ENCODE measurements around the gene C1orf159. TPM values are rescaled to one million over a fixed set of nuclear protein-coding genes. Genes with fewer than 3 reads are reported as not detected.
"Not testable (repeated sequence)": the region's sequence is repeated elsewhere in the genome, so short reads cannot be mapped to it uniquely, and the experiment has no call there.

C1orf159 gene
- total and polyA plus RNA-seq, 2 donors (not counting 1 experiment from before 2014, with no cell fraction given): 2.6 to 3.3 TPM

- H3K79me2 ChIP-seq (ENCODE audit: control insufficient read depth, insufficient read depth, low read length): no peaks in the 10 kb centered on the region
- H3K4me1 ChIP-seq (ENCODE audit: control insufficient read depth, extremely low read depth, insufficient read depth, low read length): no peaks in the 10 kb centered on the region
- no peak overlapping the region for H3K4me2 ChIP-seq (ENCODE audit: extremely low read depth, insufficient read depth, low read length)
- TF ChIP-seq EZH2 (IDR thresholded peaks at IDR 0.05; ENCODE audit: low read length, missing control alignments) (no peak), CTCF (conservative IDR thresholded peaks at IDR 0.05 in 1 of 2, IDR thresholded peaks at IDR 0.05 in 1 of 2; ENCODE audit: low read depth in 1 of 2, low read length in 2 of 2) (no peak)
- H3K9me3 ChIP-seq (ENCODE audit: control insufficient read depth, insufficient read depth, low read depth, low read length): no peaks in the 10 kb centered on the region
- no peak overlapping the region for H3K9ac ChIP-seq (ENCODE audit: insufficient read depth, low read length)
- no peak overlapping the region for H3K27ac ChIP-seq (ENCODE audit: insufficient read depth, low read length)
- no peak for DNase-seq (ENCODE audit: low read depth in 2 of 2)
- H2AFZ ChIP-seq (ENCODE audit: low read length): no peak overlapping the region
- no peaks in the 10 kb centered on the region for H3K27me3 ChIP-seq (ENCODE audit: control insufficient read depth, insufficient read depth, low read length)
- H3K4me3 ChIP-seq (replicated peaks in 1 of 4; ENCODE audit: control extremely low read depth in 1 of 4, insufficient read depth in 1 of 4, low read depth in 3 of 4, low read length in 4 of 4): no peak overlapping the region
- H3K36me3 ChIP-seq (ENCODE audit: control insufficient read depth, insufficient read depth, low read length): no peaks in the 10 kb centered on the region
- H4K20me1 ChIP-seq (ENCODE audit: control insufficient read depth, extremely low read depth, insufficient read depth, low read length): no peaks in the 10 kb centered on the region
These were observed 15.6 kb downstream of the C1orf159 start for GRCh38 chr1:1100296-1100695.

DNA sequence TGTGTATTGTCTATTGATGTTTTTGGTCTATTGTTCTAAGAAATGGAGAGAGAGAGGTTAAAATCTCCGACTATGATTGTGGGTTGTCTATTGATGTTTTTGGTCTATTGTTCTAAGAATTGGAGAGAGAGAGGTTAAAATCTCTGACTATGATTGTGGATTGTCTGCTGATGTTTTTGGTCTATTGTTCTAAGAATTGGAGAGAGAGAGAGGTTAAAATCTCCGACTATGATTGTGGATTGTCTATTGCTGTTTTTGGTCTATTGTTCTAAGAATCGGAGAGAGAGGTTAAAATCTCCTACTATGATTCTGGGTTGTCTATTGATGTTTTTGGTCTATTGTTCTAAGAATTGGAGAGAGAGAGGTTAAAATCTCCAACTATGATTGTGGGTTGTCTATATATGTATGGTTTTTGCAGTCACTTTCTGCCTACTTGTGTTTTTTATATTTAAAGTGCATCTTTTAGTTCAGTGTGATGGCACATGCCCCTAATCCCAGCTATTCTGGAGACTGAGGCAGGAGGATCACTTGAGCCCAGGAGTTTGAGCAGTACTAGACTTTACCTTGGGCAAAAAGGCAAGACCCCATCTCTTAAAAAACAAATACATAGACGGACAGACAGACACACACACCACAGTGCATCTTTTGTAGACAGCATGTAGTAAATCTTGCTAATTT, 16.2 kb downstream of the C1orf159 start:
- TF ChIP-seq CTCF (conservative IDR thresholded peaks at IDR 0.05 in 1 of 2, IDR thresholded peaks at IDR 0.05 in 1 of 2; ENCODE audit: low read depth in 1 of 2, low read length in 2 of 2): no peak

GRCh38 chr1:1098681-1099421, 17.0 kb downstream of the C1orf159 start:
- TF ChIP-seq CTCF (conservative IDR thresholded peaks at IDR 0.05 in 1 of 2, IDR thresholded peaks at IDR 0.05 in 1 of 2; ENCODE audit: low read depth in 1 of 2, low read length in 2 of 2) (no peak), EZH2 (IDR thresholded peaks at IDR 0.05; ENCODE audit: low read length, missing control alignments) (no peak)
- Histone ChIP-seq H3K4me2 (ENCODE audit: extremely low read depth, insufficient read depth, low read length) (no peak overlapping the region), H2AFZ (ENCODE audit: low read length) (no peak overlapping the region), H3K79me2 (ENCODE audit: control insufficient read depth, insufficient read depth, low read length) (no peaks in the 10 kb centered on the region), H3K9me3 (ENCODE audit: control insufficient read depth, insufficient read depth, low read depth, low read length) (no peaks in the 10 kb centered on the region), H3K4me1 (ENCODE audit: control insufficient read depth, extremely low read depth, insufficient read depth, low read length) (no peaks in the 10 kb centered on the region), H3K27me3 (ENCODE audit: control insufficient read depth, insufficient read depth, low read length) (no peaks in the 10 kb centered on the region), H3K27ac (ENCODE audit: insufficient read depth, low read length) (no peak overlapping the region), H4K20me1 (ENCODE audit: control insufficient read depth, extremely low read depth, insufficient read depth, low read length) (no peaks in the 10 kb centered on the region), H3K4me3 (replicated peaks in 1 of 4; ENCODE audit: control extremely low read depth in 1 of 4, insufficient read depth in 1 of 4, low read depth in 3 of 4, low read length in 4 of 4) (no peak overlapping the region), H3K36me3 (ENCODE audit: control insufficient read depth, insufficient read depth, low read length) (no peaks in the 10 kb centered on the region), H3K9ac (ENCODE audit: insufficient read depth, low read length) (no peak overlapping the region)
- DNase-seq (ENCODE audit: low read depth in 2 of 2): no peak

More for the DNA sequence above, 16.2 kb downstream of the C1orf159 start:
- no peaks in the 10 kb centered on the region for H3K9me3 ChIP-seq (ENCODE audit: control insufficient read depth, insufficient read depth, low read depth, low read length)
- no peaks in the 10 kb centered on the region for H4K20me1 ChIP-seq (ENCODE audit: control insufficient read depth, extremely low read depth, insufficient read depth, low read length)
- DNase-seq (ENCODE audit: low read depth in 2 of 2): no peak
- H3K9ac ChIP-seq (ENCODE audit: insufficient read depth, low read length): no peak overlapping the region
- no peaks in the 10 kb centered on the region for H3K79me2 ChIP-seq (ENCODE audit: control insufficient read depth, insufficient read depth, low read length)
- H3K36me3 ChIP-seq (ENCODE audit: control insufficient read depth, insufficient read depth, low read length): no peaks in the 10 kb centered on the region
- H3K4me1 ChIP-seq (ENCODE audit: control insufficient read depth, extremely low read depth, insufficient read depth, low read length): no peaks in the 10 kb centered on the region
- no peak overlapping the region for H3K4me3 ChIP-seq (replicated peaks in 1 of 4; ENCODE audit: control extremely low read depth in 1 of 4, insufficient read depth in 1 of 4, low read depth in 3 of 4, low read length in 4 of 4)
- H2AFZ ChIP-seq (ENCODE audit: low read length): no peak overlapping the region
- no peak overlapping the region for H3K27ac ChIP-seq (ENCODE audit: insufficient read depth, low read length)
- no peaks in the 10 kb centered on the region for H3K27me3 ChIP-seq (ENCODE audit: control insufficient read depth, insufficient read depth, low read length)
- H3K4me2 ChIP-seq (ENCODE audit: extremely low read depth, insufficient read depth, low read length): no peak overlapping the region

DNA sequence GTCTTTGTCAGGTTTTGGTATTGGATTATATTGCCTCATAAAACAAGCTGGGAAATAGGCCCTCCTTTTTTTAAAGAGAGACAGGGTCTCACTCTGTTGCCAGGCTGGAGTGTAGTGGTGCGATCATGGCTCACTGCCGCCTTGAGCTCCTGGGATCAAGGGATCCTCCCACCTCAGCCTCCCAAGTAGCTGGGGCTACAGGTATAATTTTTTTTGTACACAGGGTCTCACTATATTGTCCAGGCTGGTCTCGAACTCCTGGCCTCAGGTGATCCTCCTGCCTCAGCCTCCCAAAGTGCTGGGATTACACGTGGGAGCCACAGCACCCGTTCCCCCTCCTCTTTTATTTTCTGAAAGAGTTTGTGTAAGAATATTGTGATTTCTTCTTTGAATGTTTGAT, 19.8 kb downstream of the C1orf159 start:
- not testable (repeated sequence) for DNase-seq (ENCODE audit: low read depth in 2 of 2); H3K4me3 ChIP-seq (replicated peaks in 1 of 4; ENCODE audit: control extremely low read depth in 1 of 4, insufficient read depth in 1 of 4, low read depth in 3 of 4, low read length in 4 of 4); H3K4me2 ChIP-seq (ENCODE audit: extremely low read depth, insufficient read depth, low read length); H4K20me1 ChIP-seq (ENCODE audit: control insufficient read depth, extremely low read depth, insufficient read depth, low read length); H3K27ac ChIP-seq (ENCODE audit: insufficient read depth, low read length); H3K79me2 ChIP-seq (ENCODE audit: control insufficient read depth, insufficient read depth, low read length); H3K9me3 ChIP-seq (ENCODE audit: control insufficient read depth, insufficient read depth, low read depth, low read length); H3K36me3 ChIP-seq (ENCODE audit: control insufficient read depth, insufficient read depth, low read length); H3K9ac ChIP-seq (ENCODE audit: insufficient read depth, low read length); H2AFZ ChIP-seq (ENCODE audit: low read length); H3K27me3 ChIP-seq (ENCODE audit: control insufficient read depth, insufficient read depth, low read length); H3K4me1 ChIP-seq (ENCODE audit: control insufficient read depth, extremely low read depth, insufficient read depth, low read length)
